ENCODE measurements around the gene PTDSS2.

Gene PTDSS2

GRCh38 chr11:446891-447290, 3.2 kb upstream of the PTDSS2 start:
- no peak for TF ChIP-seq CTCF (IDR thresholded peaks at IDR 0.05; ENCODE audit: insufficient read depth, low read depth, low read length, missing control alignments)
- DNase-seq (ENCODE audit: low read depth) = no peak
- no peak overlapping the region for H3K4me3 ChIP-seq (ENCODE audit: low read depth, low read length)

GRCh38 chr11:447923-448731, 2.0 kb upstream of the PTDSS2 start:
- peak overlapping the region; percentile 80 for H3K4me3 ChIP-seq (ENCODE audit: low read depth, low read length)
- TF ChIP-seq CTCF (IDR thresholded peaks at IDR 0.05; ENCODE audit: insufficient read depth, low read depth, low read length, missing control alignments) = peak; percentile 82
- DNase-seq (ENCODE audit: low read depth) = peak; percentile 96

GRCh38 chr11:450809-451451, 851 bp downstream of the PTDSS2 start:
- DNase-seq (ENCODE audit: low read depth) = peak; percentile 84
- peak; percentile 30 for TF ChIP-seq CTCF (IDR thresholded peaks at IDR 0.05; ENCODE audit: insufficient read depth, low read depth, low read length, missing control alignments)
- peak overlapping the region; percentile 59 for H3K4me3 ChIP-seq (ENCODE audit: low read depth, low read length)

GRCh38 chr11:451738-452137, 1.7 kb downstream of the PTDSS2 start:
- no peak for TF ChIP-seq CTCF (IDR thresholded peaks at IDR 0.05; ENCODE audit: insufficient read depth, low read depth, low read length, missing control alignments)
- H3K4me3 ChIP-seq (ENCODE audit: low read depth, low read length) = no peak overlapping the region
- DNase-seq (ENCODE audit: low read depth) = no peak

- DNase-seq (ENCODE audit: low read depth) = no peak
- TF ChIP-seq CTCF (IDR thresholded peaks at IDR 0.05; ENCODE audit: insufficient read depth, low read depth, low read length, missing control alignments) = no peak
- H3K4me3 ChIP-seq (ENCODE audit: low read depth, low read length) = no peak overlapping the region
Measured at GRCh38 chr11:452203-452744, 2.2 kb downstream of the PTDSS2 start.

GRCh38 chr11:452916-453527, 2.9 kb downstream of the PTDSS2 start:
- H3K4me3 ChIP-seq (ENCODE audit: low read depth, low read length) = no peak overlapping the region
- TF ChIP-seq CTCF (IDR thresholded peaks at IDR 0.05; ENCODE audit: insufficient read depth, low read depth, low read length, missing control alignments) = no peak
- DNase-seq (ENCODE audit: low read depth) = no peak
